IPS-15b (cell line): ENCODE measurements around the gene PPP3CB.

ENCODE experiments used
- H3K27me3 ChIP-seq: one replicate; pipeline ENCODE4 v1.6.1; 2013; ENCODE audit warnings: low read length; ENCODE audit not compliant: control insufficient read depth, insufficient read depth
- H3K36me3 ChIP-seq: one replicate; pipeline ENCODE4 v1.6.1; 2013; ENCODE audit warnings: low read length; ENCODE audit not compliant: control insufficient read depth, insufficient read depth
- H3K4me1 ChIP-seq: one replicate; pipeline ENCODE4 v1.6.1; 2013; ENCODE audit warnings: mild to moderate bottlenecking, low read length; ENCODE audit not compliant: control insufficient read depth, insufficient read depth
- H3K4me3 ChIP-seq: one replicate; pipeline ENCODE4 v1.5.1; 2013; ENCODE audit warnings: low read depth, low read length
- H3K9ac ChIP-seq: one replicate; pipeline ENCODE4 v1.6.1; 2013; ENCODE audit warnings: low read depth, mild to moderate bottlenecking, low read length
- H3K9me3 ChIP-seq: one replicate; pipeline ENCODE4 v1.6.1; 2013; ENCODE audit warnings: mild to moderate bottlenecking, low read length; ENCODE audit not compliant: control insufficient read depth, insufficient read depth

The PPP3CB gene

DNA sequence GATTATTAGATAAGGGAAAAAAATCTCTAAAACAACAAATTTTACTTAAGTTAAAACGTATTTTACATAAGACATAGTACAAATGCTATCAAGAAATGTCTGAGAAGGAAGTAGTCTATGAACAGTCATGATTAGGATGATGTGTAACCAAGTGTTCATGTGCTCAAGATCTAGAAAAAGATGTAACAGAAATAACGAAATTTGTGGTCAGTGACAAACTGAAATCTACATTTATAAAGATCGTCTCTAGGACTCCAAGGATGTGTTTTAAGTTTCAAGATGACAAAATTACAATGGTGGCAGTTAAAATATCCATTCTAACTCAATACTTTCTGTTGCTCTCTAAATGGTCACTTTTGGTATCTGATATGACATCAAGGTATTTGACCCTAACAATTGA lies 17.2 kb downstream of the PPP3CB start:
- Histone ChIP-seq H3K4me3 (no peak overlapping the region), H3K27me3 (no peaks in the 10 kb centered on the region), H3K9ac (no peak overlapping the region), H3K36me3 (no peaks in the 10 kb centered on the region), H3K9me3 (no peaks in the 10 kb centered on the region), H3K4me1 (no peaks in the 10 kb centered on the region)

GRCh38 chr10:73471226-73471625 lies 24.6 kb downstream of the PPP3CB start:
- Histone ChIP-seq H3K36me3 (no peaks in the 10 kb centered on the region), H3K27me3 (no peaks in the 10 kb centered on the region), H3K9me3 (no peaks in the 10 kb centered on the region), H3K4me3 (no peak overlapping the region), H3K9ac (no peak overlapping the region), H3K4me1 (no peaks in the 10 kb centered on the region)

- Histone ChIP-seq H3K9me3 (no peaks in the 10 kb centered on the region), H3K4me1 (no peaks in the 10 kb centered on the region), H3K27me3 (no peaks in the 10 kb centered on the region), H3K36me3 (no peaks in the 10 kb centered on the region), H3K9ac (no peak overlapping the region), H3K4me3 (no peak overlapping the region)
Measured at GRCh38 chr10:73469579-73469978, 26.2 kb downstream of the PPP3CB start.

- Histone ChIP-seq H3K27me3 (no peaks in the 10 kb centered on the region), H3K4me3 (no peak overlapping the region), H3K36me3 (no peaks in the 10 kb centered on the region)
Measured at GRCh38 chr10:73467206-73467605, 28.6 kb downstream of the PPP3CB start.

GRCh38 chr10:73465978-73466726 lies 29.7 kb downstream of the PPP3CB start:
- Histone ChIP-seq H3K4me1 (no peaks in the 10 kb centered on the region), H3K36me3 (no peaks in the 10 kb centered on the region), H3K4me3 (no peak overlapping the region), H3K9me3 (no peaks in the 10 kb centered on the region), H3K27me3 (no peaks in the 10 kb centered on the region), H3K9ac (no peak overlapping the region)

More at GRCh38 chr10:73467206-73467605, 28.6 kb downstream of the PPP3CB start:
- Histone ChIP-seq H3K4me1 (no peaks in the 10 kb centered on the region), H3K9ac (no peak overlapping the region), H3K9me3 (no peaks in the 10 kb centered on the region)

- H3K4me3 ChIP-seq: no peak overlapping the region
- H3K9me3 ChIP-seq: no peaks in the 10 kb centered on the region
- H3K9ac ChIP-seq: no peak overlapping the region
- no peaks in the 10 kb centered on the region for H3K36me3 ChIP-seq
- no peaks in the 10 kb centered on the region for H3K27me3 ChIP-seq
- H3K4me1 ChIP-seq: no peaks in the 10 kb centered on the region
Measured at GRCh38 chr10:73460897-73461296, 34.9 kb downstream of the PPP3CB start.

GRCh38 chr10:73459683-73460314 lies 36.0 kb downstream of the PPP3CB start:
- Histone ChIP-seq H3K9ac (no peak overlapping the region), H3K9me3 (no peaks in the 10 kb centered on the region), H3K27me3 (no peaks in the 10 kb centered on the region), H3K4me1 (no peaks in the 10 kb centered on the region), H3K4me3 (no peak overlapping the region), H3K36me3 (no peaks in the 10 kb centered on the region)

DNA sequence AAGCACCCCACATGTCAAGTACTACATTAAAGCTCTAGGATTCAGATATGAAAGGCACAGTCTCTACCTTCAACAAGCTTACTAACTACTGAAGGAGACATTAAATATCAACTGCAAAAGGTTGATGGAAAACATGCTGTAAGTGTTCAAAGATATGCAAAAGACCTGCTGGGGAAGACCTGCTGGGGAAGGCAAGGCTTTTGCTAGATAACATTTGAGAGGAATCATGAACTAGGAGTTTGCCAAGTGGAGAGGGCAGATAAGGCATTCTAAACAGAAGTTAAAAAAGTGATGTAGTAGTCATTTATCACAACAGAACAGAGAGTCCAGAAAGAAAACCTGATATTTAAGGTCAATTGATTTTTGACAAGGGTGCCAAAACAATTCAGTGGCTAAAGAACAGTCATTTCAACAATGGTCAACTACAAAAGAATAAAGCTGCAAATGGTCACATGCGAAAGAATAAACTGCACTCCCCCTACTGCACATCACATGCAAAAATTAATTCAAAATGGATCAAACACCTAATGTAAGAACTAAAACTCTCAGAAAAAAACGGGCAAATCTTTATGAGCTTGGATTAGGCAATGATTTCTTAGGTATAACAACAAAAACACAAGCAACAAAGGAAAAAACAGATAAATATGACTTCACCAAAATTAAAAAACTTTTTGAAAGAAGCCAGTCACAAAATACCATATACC lies 39.5 kb downstream of the PPP3CB start:
- H3K9me3 ChIP-seq: no peaks in the 10 kb centered on the region
- H3K27me3 ChIP-seq: no peaks in the 10 kb centered on the region
- H3K9ac ChIP-seq: no peak overlapping the region
- no peaks in the 10 kb centered on the region for H3K4me1 ChIP-seq
- H3K36me3 ChIP-seq: no peaks in the 10 kb centered on the region
- no peak overlapping the region for H3K4me3 ChIP-seq

DNA sequence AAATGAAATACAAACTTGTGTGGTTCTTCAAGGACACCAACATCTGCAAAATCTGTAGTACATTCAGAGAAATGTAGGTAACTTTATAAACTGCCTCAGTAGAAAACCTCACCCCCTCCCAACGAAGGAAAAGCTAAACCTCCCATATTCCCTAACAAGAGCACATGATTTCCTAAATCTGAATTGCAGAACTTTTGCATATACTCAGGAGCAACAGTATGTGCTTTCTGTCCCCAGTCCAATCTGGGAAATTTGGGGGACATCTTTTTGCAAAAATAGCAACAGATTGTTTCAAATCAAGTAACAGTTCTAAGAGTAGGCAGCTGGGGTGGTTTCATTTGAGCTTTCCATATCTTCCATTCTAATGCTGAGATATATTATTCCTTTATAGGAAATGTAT lies 46.7 kb downstream of the PPP3CB start:
- Histone ChIP-seq H3K9ac (no peak overlapping the region), H3K4me3 (no peak overlapping the region), H3K27me3 (no peaks in the 10 kb centered on the region), H3K9me3 (no peaks in the 10 kb centered on the region), H3K4me1 (no peaks in the 10 kb centered on the region), H3K36me3 (no peaks in the 10 kb centered on the region)

- Histone ChIP-seq H3K4me1 (no peaks in the 10 kb centered on the region), H3K27me3 (no peaks in the 10 kb centered on the region), H3K9ac (no peak overlapping the region), H3K4me3 (no peak overlapping the region), H3K9me3 (no peaks in the 10 kb centered on the region), H3K36me3 (no peaks in the 10 kb centered on the region)
Measured at GRCh38 chr10:73448384-73448783, 47.4 kb downstream of the PPP3CB start.

DNA sequence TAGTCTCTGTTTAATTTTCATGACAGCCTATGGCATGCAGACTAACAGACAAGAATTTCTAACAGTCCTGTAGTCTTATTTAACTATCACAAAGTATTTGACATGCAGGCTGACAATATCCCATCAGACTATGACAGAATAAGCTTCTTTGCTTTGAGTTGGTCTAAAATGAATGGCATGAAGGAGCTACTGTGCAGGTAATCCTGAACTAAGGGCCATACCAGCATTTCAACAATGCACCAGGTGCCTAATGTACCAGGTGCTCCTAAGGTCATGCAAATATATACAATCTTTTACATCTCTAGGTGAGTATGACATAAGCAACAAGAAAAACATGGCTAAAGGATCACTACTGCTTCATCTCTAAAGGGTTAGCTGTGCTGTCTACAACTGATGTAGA lies 48.9 kb downstream of the PPP3CB start:
- H3K4me1 ChIP-seq: no peaks in the 10 kb centered on the region
- H3K4me3 ChIP-seq: no peak overlapping the region
- no peak overlapping the region for H3K9ac ChIP-seq
- no peaks in the 10 kb centered on the region for H3K36me3 ChIP-seq
- H3K27me3 ChIP-seq: no peaks in the 10 kb centered on the region
- H3K9me3 ChIP-seq: no peaks in the 10 kb centered on the region

DNA sequence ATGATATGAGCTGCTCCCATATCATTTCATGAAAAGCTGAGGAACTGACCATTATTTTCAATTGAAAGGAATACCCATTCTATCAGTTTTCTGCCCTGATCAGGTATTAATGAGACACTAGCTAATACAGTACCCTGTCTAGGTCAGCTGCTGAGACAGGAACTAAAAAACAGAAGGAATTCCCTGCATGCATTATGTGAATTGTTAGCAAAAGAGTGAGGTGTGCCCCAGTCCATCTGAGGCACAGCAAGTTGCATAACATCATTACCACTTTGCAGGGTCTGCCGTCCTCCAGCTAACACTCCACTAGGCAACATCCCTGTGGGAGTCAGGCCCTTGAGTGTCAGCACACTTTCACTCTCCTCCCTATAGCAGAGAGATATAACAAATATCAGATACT lies 51.4 kb downstream of the PPP3CB start:
- Histone ChIP-seq H3K36me3 (no peaks in the 10 kb centered on the region), H3K9ac (no peak overlapping the region), H3K9me3 (no peaks in the 10 kb centered on the region), H3K27me3 (no peaks in the 10 kb centered on the region), H3K4me3 (no peak overlapping the region), H3K4me1 (no peaks in the 10 kb centered on the region)
